ENCODE data around the gene UBE3A.
A peak's percentile ranks its signal among the peaks of the same experiment; 100 is the strongest.
"Not testable (repeated sequence)": the region's sequence is repeated elsewhere in the genome, so short reads cannot be mapped to it uniquely, and the experiment has no call there.

UBE3A gene

DNA sequence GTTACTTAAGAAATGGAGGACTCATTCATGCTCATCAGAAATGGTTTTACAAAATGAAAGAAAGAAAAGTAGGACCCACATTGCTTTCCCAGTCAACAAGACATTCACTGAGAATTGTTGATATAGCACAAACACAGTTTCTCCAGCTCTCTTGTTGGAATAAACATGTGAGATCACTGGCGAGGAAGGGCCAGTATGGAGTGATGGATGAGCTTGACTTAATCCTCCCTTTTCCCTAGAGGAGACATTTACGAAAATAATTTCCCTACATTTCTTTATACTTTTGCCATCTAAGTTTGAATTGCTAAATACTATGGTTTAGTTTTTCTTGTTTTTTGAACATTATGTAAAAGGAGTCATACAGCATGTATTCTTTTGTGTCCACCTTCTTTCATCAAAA lies 15.9 kb upstream of the UBE3A start:
- H3K4me3 Mint-ChIP-seq: no peak overlapping the region
- no peaks in the 10 kb centered on the region for H3K27me3 Mint-ChIP-seq
- H3K9me3 Mint-ChIP-seq: peaks cover 5% of the 10 kb centered on the region
- no peaks in the 10 kb centered on the region for H3K36me3 Mint-ChIP-seq
- H3K4me1 Mint-ChIP-seq: no peaks in the 10 kb centered on the region
- H3K27ac Mint-ChIP-seq: no peak overlapping the region
- no peak for ATAC-seq

DNA sequence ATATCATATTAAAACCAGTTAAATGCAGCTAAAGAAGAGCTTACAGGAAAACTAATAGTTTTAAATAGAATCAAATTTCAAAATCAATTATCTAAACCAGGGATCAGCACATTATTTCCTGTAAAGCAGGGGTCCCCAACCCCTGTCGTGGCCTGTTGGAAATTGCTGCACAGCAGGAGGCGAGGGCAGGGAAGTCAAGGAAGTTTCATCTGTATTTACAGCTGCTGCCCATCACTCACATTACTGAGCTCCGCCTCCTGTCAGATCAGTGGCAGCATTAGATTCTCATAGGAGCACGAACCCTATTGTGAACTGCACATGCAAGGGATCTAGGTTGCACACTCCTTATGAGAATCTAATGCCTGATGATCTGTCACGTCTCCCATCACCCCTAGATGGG lies 14.4 kb upstream of the UBE3A start:
- not testable (repeated sequence) for H3K27ac Mint-ChIP-seq, H3K36me3 Mint-ChIP-seq, H3K4me3 Mint-ChIP-seq, H3K27me3 Mint-ChIP-seq, H3K9me3 Mint-ChIP-seq, H3K4me1 Mint-ChIP-seq, ATAC-seq

DNA sequence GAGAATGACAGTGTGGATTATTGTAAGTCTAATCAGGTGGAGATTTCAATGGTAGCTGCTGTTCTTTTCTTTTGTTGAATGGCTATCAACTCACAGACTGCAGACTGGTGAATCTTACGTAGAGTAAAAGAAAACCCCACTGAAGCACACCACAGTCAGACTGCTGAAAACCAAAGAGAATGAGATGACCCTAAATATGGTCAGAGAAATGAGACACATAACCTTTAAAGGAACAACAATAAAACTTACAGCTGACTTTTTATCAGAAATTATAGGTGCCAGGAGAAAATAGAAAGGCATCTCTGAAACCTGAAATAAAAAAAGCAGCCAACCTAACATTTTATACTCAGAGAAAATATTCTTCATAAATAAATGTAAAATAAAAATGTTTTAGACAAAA lies 12.7 kb upstream of the UBE3A start:
- H3K27me3 Mint-ChIP-seq: no peaks in the 10 kb centered on the region
- H3K27ac Mint-ChIP-seq: no peak overlapping the region
- ATAC-seq: no peak
- H3K36me3 Mint-ChIP-seq: no peaks in the 10 kb centered on the region
- peaks cover 5% of the 10 kb centered on the region for H3K9me3 Mint-ChIP-seq
- H3K4me3 Mint-ChIP-seq: no peak overlapping the region
- no peaks in the 10 kb centered on the region for H3K4me1 Mint-ChIP-seq

DNA sequence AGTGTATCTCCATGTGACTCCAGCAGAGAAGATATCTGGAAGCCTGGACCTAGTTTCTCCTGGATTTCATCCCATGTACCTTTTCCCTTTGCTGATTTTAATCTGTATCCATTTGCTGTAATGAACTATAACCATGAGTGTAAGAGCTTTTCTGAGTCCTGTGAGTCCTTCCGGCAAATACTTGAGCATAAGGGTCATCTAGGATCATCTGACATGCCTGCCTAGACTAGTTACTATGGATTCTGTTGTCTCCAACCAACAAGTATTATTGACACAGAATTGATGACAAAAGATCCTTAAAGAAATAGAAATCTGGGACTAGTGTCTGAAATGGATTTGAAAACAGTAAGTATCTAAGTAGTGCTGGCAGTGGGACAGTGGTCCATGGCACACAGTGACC lies 11.3 kb upstream of the UBE3A start:
- peaks cover 4% of the 10 kb centered on the region for H3K27me3 Mint-ChIP-seq
- no peak for ATAC-seq
- peaks cover 5% of the 10 kb centered on the region for H3K9me3 Mint-ChIP-seq
- no peaks in the 10 kb centered on the region for H3K36me3 Mint-ChIP-seq
- H3K4me3 Mint-ChIP-seq: no peak overlapping the region
- no peaks in the 10 kb centered on the region for H3K4me1 Mint-ChIP-seq
- H3K27ac Mint-ChIP-seq: no peak overlapping the region

DNA sequence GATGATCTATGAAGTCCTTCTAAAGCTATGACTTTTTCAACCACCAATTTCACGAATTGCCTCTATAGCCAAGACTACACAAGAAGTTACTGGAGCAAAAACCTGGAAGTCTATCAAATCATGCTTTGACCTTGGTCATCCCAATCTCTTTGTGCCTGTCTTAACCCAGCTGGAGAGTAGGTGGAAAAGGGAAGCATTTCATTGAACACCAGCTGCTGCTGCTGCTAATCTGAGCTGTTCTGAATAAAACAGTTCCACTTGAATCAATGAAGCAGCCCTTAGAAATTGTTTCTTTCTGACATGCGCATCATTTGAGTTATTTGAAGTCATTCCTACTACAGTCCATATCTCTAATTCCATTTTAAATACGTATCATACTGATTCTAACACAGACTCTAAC lies 7.3 kb upstream of the UBE3A start:
- peaks cover 14% of the 10 kb centered on the region for H3K27me3 Mint-ChIP-seq
- H3K36me3 Mint-ChIP-seq: no peaks in the 10 kb centered on the region
- no peak overlapping the region for H3K4me3 Mint-ChIP-seq
- H3K27ac Mint-ChIP-seq: no peak overlapping the region
- no peaks in the 10 kb centered on the region for H3K4me1 Mint-ChIP-seq
- no peak for ATAC-seq
- peaks cover under 1% of the 10 kb centered on the region for H3K9me3 Mint-ChIP-seq

DNA sequence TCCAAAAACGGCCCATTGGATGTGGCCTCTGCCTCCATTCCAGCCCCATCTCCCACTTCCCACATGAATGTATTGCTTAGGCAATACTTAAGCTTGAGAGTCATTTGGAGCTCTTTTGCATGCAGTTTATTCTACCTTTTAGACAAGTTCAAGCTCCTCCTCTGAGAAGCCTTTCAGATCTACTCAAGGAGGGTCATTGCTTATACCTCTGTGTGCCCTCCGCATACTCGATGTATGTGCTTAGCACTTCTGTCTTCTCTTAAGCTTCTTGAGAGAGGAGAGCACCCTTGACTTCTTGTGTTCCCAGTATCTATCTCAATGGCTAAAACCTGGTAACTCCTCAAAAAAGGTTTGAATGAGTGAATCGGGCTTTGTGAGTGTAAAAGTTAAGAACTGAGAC lies 6.6 kb upstream of the UBE3A start:
- peaks cover 14% of the 10 kb centered on the region for H3K27me3 Mint-ChIP-seq

DNA sequence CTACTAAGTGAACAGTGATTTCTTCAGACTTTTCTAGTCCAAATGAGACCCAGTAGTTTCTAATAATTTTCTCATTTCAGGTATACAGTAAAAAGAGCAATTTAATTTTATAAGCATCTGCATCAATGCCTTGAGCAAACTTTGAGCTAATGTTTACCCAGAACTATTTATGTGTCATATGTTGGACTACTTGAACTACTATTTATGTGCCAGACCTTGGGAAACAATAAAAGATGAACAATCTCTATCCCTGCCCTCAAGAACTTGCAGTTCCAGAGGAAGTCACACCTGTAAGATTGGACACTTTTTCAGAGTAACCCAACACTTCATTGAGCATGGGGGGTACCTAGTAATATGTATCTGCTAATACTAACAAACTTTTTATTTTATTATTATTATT lies 2.3 kb upstream of the UBE3A start:
- Mint-ChIP-seq H3K4me1 (peaks cover 14% of the 10 kb centered on the region), H3K9me3 (no peaks in the 10 kb centered on the region), H3K36me3 (peaks cover 5% of the 10 kb centered on the region), H3K27ac (no peak overlapping the region), H3K27me3 (peaks cover 14% of the 10 kb centered on the region), H3K4me3 (no peak overlapping the region)
- ATAC-seq: no peak

More for the DNA sequence above, 6.6 kb upstream of the UBE3A start:
- Mint-ChIP-seq H3K27ac (no peak overlapping the region), H3K36me3 (no peaks in the 10 kb centered on the region), H3K4me1 (no peaks in the 10 kb centered on the region), H3K9me3 (no peaks in the 10 kb centered on the region), H3K4me3 (no peak overlapping the region)
- no peak for ATAC-seq

DNA sequence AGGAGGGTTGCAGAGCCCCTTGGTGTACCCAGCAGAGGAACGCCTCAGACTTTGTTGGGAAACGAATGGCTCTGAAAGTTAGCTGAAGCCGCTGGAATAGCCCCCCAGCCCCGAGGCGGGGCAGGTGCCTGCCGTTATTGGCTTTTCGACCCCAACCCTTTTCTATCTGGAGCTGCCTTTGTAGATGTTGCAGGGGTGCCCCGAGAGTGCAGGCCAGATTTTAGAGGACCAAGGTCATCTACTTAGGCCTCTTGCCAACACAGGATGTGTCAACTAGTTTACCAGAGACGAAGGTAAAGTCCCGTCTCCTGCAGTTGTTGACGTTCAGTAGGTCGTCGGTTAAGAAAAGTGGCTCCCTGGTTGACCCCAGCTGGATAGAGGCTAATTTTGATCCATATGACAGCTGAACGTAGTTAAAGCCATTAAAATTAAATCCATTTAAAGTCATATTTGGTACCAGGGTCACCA lies 579 bp upstream of the UBE3A start:
- Mint-ChIP-seq H3K4me3 (peak overlapping the region; percentile 79), H3K4me1 (peaks cover 31% of the 10 kb centered on the region), H3K9me3 (no peaks in the 10 kb centered on the region), H3K27ac (peak overlapping the region; percentile 91), H3K27me3 (peaks cover 2% of the 10 kb centered on the region), H3K36me3 (peaks cover 6% of the 10 kb centered on the region)
- peak; percentile 3 for ATAC-seq

DNA sequence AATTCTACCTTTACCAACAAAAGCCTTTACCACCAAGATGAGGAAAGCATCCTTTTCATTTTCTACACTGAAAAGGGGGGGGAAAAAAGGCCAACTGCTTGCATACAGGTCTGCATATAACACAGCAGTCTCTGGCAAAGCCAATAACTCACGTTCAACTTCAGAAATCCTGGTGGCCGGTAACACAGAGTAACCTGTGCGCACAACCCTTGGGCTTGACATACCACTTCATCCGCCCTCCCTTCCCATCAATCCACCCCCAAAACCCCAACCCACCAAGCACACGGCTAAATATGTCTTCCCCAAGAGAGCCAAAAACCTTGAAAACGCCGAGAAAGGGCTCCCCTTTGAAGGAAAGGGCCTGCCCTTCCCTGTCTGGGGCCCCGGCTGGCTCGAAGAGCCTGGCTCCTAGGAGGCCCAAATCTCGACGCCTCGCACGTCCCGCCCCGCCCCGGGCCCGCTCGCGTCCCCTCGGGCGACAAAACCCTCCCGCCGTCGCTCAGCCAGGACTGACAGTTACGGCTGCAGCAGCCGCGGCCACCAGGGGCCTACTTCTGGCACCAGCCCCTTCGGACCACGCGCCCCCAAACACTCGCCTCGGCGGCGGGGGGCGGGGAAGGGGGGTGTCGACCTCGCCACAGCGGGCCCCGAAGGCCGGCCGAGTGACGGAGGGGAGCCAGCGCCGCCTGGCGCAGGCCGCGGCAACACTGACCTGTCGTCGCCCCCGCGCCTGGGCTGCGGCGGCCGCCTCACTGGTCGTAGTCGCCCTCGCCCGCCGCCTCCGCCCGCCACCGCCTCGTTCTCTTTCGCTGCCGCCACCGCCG lies 835 bp downstream of the UBE3A start:
- Mint-ChIP-seq H3K4me3 (peak overlapping the region; percentile 79), H3K9me3 (no peaks in the 10 kb centered on the region), H3K4me1 (peaks cover 37% of the 10 kb centered on the region), H3K27ac (peak overlapping the region; percentile 91), H3K27me3 (no peaks in the 10 kb centered on the region), H3K36me3 (peaks cover 6% of the 10 kb centered on the region)
- peak; percentile 67 for ATAC-seq

DNA sequence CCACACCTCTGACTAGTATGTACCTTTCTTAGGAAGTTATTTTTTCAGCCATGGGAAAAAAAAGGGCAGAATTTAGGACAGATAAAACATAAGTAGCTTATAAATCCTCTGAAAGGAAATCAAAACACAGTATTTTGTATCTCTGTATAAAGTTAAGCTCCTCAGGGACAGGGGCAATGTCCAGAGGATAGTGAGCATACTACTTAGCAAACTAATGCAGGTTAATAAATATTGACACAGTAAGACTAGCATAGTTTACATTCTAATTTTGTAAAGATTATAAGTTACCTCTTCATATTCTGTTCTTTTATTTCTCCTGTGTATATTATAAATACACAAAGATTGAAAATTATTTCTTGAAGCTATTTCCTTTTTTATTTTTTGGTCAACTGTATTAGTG lies 2.1 kb downstream of the UBE3A start:
- Mint-ChIP-seq H3K4me1 (peaks cover 49% of the 10 kb centered on the region), H3K27me3 (no peaks in the 10 kb centered on the region), H3K27ac (peak overlapping the region; percentile 60), H3K36me3 (peaks cover 6% of the 10 kb centered on the region), H3K9me3 (no peaks in the 10 kb centered on the region), H3K4me3 (peak overlapping the region; percentile 79)
- no peak for ATAC-seq

DNA sequence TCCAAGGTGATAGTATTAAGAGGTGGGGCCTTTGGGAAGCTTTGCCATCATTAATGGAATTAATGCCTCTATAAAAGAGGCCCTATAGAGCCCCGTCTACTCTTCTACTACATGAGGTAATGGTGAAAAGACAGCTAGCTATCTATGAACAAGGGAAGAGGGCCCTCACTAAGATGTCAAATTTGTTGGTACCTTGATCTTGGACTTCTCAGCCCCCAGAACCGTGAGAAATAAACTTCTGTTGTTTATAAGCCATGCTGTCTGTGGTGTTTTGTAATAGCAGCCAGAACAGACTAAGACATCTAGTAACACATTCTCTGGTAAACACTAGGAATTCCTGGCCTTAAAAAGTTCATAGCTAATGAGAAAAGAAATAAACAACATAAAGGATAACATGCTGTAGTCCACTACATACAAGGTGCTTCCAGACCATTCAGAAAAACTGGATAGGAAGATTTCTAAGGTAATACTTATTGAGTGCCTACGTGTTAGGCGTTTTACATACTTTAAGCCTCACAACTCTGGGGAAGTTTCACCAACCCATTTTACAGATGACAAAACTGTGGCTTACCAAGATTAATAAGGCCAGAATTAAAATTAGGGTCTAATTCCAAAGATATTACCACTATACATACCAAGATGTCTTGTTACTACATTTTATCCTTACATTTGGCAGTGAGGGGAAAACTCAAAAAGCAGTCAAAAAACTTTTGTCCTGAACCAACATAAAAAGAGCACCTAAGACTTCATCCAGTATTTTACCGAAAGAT lies 3.2 kb downstream of the UBE3A start:
- Mint-ChIP-seq H3K4me3 (no peak overlapping the region), H3K4me1 (peaks cover 60% of the 10 kb centered on the region), H3K36me3 (peaks cover 6% of the 10 kb centered on the region), H3K9me3 (no peaks in the 10 kb centered on the region), H3K27me3 (no peaks in the 10 kb centered on the region), H3K27ac (peak overlapping the region; percentile 60)
- ATAC-seq: no peak

DNA sequence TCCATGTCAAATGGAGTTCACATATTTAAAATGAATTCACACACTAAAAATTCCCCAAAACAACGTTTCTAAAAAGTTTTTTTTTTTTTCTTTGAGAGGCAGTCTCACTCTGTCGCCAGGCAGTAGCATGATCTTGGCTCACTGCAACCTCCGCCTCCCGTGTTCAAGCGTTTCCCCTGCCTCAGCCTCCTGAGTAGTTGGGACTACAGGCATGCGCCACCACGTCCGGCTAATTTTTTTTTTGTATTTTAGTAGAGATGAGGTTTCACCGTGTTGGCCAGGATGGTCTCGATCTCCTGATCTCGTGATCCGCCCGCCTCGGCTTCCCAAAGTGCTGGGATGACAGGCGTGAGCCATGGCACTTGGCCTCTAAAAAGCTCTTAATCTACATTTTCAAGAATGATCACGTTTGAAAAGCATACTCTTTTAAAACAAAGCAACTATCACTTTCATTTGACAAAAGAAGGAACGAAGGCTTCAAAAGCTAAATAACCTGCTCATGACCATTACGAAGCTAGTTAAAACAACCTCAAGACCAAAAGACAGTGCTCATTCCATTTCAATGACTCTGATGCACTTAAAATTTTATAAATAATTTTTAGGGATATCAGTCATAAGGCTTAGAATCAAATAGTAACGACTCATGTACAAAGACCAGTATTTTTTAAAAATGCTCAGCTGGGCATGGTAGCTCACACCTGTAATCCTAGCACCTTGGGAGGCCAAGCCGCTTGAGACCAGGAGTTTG lies 5.5 kb downstream of the UBE3A start:
- no peak for ATAC-seq
- Mint-ChIP-seq H3K9me3 (no peaks in the 10 kb centered on the region), H3K4me1 (peaks cover 69% of the 10 kb centered on the region), H3K4me3 (no peak overlapping the region), H3K27ac (no peak overlapping the region), H3K27me3 (no peaks in the 10 kb centered on the region), H3K36me3 (peaks cover 6% of the 10 kb centered on the region)

DNA sequence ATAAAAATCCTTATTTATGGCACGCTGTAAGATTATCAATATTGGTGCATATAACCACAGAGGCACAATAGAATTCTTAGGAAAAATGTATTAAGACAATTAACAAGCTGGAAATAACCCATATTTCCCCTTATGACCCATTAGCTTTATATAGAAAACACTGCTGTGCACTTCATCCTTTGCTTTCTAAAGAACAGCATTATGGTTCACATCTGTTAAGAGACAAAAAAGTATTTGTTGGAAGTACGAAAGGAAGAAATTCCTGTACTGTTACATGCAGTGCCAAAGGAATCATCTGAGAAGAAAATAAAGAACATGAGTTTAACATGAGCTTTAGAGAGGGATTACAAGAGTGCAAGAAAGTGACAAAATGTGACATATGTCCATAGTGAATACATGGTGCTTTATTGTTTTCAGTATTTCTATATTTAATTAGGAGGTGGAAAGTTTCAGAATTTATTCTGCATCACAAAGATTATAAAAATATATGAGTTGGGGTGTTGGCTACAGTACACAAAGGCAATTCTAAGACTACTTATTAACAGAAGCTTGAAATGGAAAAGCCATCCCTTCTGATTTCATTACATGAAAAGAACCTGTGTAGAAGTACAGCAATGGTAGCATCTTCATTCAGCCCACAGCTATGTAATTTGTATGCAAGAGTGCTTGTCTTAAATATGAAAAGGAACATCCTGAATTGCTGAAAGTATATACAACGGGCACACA lies 6.8 kb downstream of the UBE3A start:
- Mint-ChIP-seq H3K4me3 (no peak overlapping the region), H3K27me3 (no peaks in the 10 kb centered on the region), H3K27ac (no peak overlapping the region), H3K4me1 (peaks cover 71% of the 10 kb centered on the region), H3K9me3 (no peaks in the 10 kb centered on the region), H3K36me3 (peaks cover 10% of the 10 kb centered on the region)
- no peak for ATAC-seq

DNA sequence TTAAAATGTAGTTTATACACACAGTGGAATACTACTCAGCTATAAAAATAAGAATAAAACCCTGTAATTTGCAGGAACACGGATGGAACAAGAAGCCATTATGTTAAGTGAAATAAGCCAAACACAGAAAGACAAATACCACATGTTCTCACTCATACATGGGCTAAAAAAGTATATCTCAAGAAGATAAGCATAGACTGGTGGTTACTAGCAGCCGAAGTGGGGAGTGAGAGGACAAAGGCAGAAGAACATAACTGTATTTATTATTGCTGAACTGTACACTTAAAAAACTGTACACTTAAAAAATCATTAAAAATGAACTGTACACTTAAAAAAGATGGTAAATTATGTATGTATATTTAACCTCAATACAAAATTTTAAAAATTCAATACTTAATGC lies 11.0 kb downstream of the UBE3A start:
- peaks cover 5% of the 10 kb centered on the region for H3K9me3 Mint-ChIP-seq
- H3K36me3 Mint-ChIP-seq: peaks cover 18% of the 10 kb centered on the region
- no peak overlapping the region for H3K27ac Mint-ChIP-seq
- ATAC-seq: no peak
- H3K4me3 Mint-ChIP-seq: no peak overlapping the region
- peaks cover 60% of the 10 kb centered on the region for H3K4me1 Mint-ChIP-seq
- H3K27me3 Mint-ChIP-seq: no peaks in the 10 kb centered on the region

All from stimulated activated memory B cell treated with anti-CD40 and anti-IgM and Interleukin-4, amounts not matched to agents 10 μg/mL and 1 μg/mL and 100 μg/mL, for 72 hours (primary cell).